Transverse colon (tissue), 4 donors: ENCODE measurements around the gene ZNF597. TPM values are rescaled to one million over a fixed set of nuclear protein-coding genes. Genes with fewer than 3 reads are reported as not detected.

Experiments
- DNase-seq: peaks from one replicate; pipeline ENCODE4 v3.0.0-alpha.2; 2019
- H3K27ac ChIP-seq, 4 donors: fragments of 200-600 bp; sonication (generic); 2 replicates each; pipeline ENCODE4 v1.5.1; 2016 to 2018; ENCODE audit warnings: inconsistent platforms in 4 of 4
- H3K27me3 ChIP-seq: fragments of 200-600 bp; sonication (generic); 2 replicates; pipeline ENCODE4 v1.5.1; 2017; ENCODE audit warnings: inconsistent platforms
- H3K36me3 ChIP-seq, 4 donors: fragments of 200-600 bp; sonication (generic); 2 replicates each; pipeline ENCODE4 v1.5.1; 2017 to 2019; ENCODE audit warnings: inconsistent platforms in 4 of 4
- H3K4me1 ChIP-seq, 4 donors: fragments of 200-600 bp; sonication (generic); 2 replicates each; pipeline ENCODE4 v1.5.1; 2017 to 2020; ENCODE audit warnings: inconsistent platforms in 4 of 4
- H3K4me3 ChIP-seq, 4 donors: fragments of 200-600 bp; sonication (generic); 1 replicate in 1 of 4; 2 replicates in 3 of 4; pipeline versions ENCODE4 v1.5.1 to v1.6.1; 2017 to 2019; ENCODE audit warnings: inconsistent platforms in 4 of 4
- H3K9me3 ChIP-seq, 2 donors: fragments of 200-600 bp; sonication (generic); 2 replicates each; pipeline ENCODE4 v1.5.1; 2017 to 2019; ENCODE audit warnings: inconsistent platforms in 2 of 2
- CTCF ChIP-seq, 5 experiments: fragments of 200-600 bp in 3 of 5; fragments of 450-650 bp in 2 of 5; sonication (generic) in 3 of 5; IDR thresholded peaks; 1 replicate in 2 of 5; 2 replicates in 3 of 5; pipeline ENCODE4 v1.5.1; 2016 to 2017; ENCODE audit warnings: antibody characterized with exemption in 5 of 5, inconsistent platforms in 3 of 5, mild to moderate bottlenecking in 2 of 5, moderate library complexity in 1 of 5
- EP300 ChIP-seq: sonication (generic); formaldehyde crosslinking; IDR thresholded peaks from one replicate; pipeline ENCODE4 v1.6.1; 2017; ENCODE audit warnings: antibody characterized with exemption, low read depth
- POLR2A ChIP-seq: fragments of 450-650 bp; IDR thresholded peaks from one replicate; pipeline ENCODE4 v1.6.1; 2016; ENCODE audit warnings: antibody characterized with exemption, mild to moderate bottlenecking, moderate library complexity
- POLR2AphosphoS5 ChIP-seq, 3 donors: sonication (generic); formaldehyde crosslinking; IDR thresholded peaks; one replicate each; pipeline ENCODE4 v1.6.1; 2016; ENCODE audit warnings: antibody characterized with exemption in 3 of 3
- WGBS, 2 donors: methylation state at CpG; one replicate each; pipeline ENCODE4 v1.1.5; 2018; ENCODE audit warnings: low coverage in 1 of 2; 5-methylcytosine and 5-hydroxymethylcytosine counted together
- in situ Hi-C, 4 donors: fragments of 200-750 bp; cut with MboI; loops; one replicate each; pipeline versions ENCODE4 v1.15.0 to v1.15.1; 2017; ENCODE audit warnings: low sequenced_read_pairs in 3 of 4, low pct_ligation_motif_present in 1 of 4, low pct_unique_long_range_greater_than_20kb in 1 of 4
- intact Hi-C: fragments of 100-400 bp; cut with DNase I; formaldehyde crosslinking; loops from one replicate; pipeline ENCODE4 v1.15.1; 2023; ENCODE audit warnings: low total_unique reads
- total RNA-seq, 4 donors: library from RNA; depleted of rRNA; stranded (reverse); fragments of >200 nt; gene quantifications; one replicate each; pipeline ENCODE4 v1.1.0, GENCODE V29; 2016

ZNF597 gene
- total RNA-seq, 4 donors from 2014 or later, result 0.37 to 2.4 (median 0.91) TPM

GRCh38 chr16:3480901-3481695 is 37.8 kb upstream of the ZNF597 start:
- H3K27ac ChIP-seq, result no peak overlapping the region
- in situ Hi-C loops, result no loop called here
- no peak overlapping the region for H3K4me3 ChIP-seq
- H3K27me3 ChIP-seq, result no peaks in the 10 kb centered on the region
- no peak for DNase-seq
- intact Hi-C loops, result no loop called here
- H3K36me3 ChIP-seq, result peaks cover 0 to 64% (median 24%) of the 10 kb centered on the region in 4 donors
- WGBS, 2 donors, result 73 to 96% methylated on average over 5 to 18 of the region's 18 CpGs
- H3K9me3 ChIP-seq, result no peaks in the 10 kb centered on the region
- H3K4me1 ChIP-seq, result peaks cover 0 to 17% (median 13%) of the 10 kb centered on the region in 4 donors
- TF ChIP-seq EP300, result no peak
- TF ChIP-seq POLR2A, result no peak
- TF ChIP-seq CTCF (IDR thresholded peaks at IDR 0.05), result no peak
- TF ChIP-seq POLR2AphosphoS5 (IDR thresholded peaks at IDR 0.05), result no peak

- no peak overlapping the region for H3K4me3 ChIP-seq
- in situ Hi-C loops (no loop called here), intact Hi-C loops (no loop called here)
- no peak overlapping the region for H3K27ac ChIP-seq
- 86% methylated on average over 12 of the region's 12 CpGs; no CpG with 5 or more reads in 1 of the 2 donors for WGBS, 2 donors
- TF ChIP-seq POLR2A (no peak), POLR2AphosphoS5 (IDR thresholded peaks at IDR 0.05) (no peak), CTCF (IDR thresholded peaks at IDR 0.05) (no peak), EP300 (no peak)
- peaks cover 0 to 51% (median 15%) of the 10 kb centered on the region in 4 donors for H3K36me3 ChIP-seq
- DNase-seq, result no peak
- H3K27me3 ChIP-seq, result no peaks in the 10 kb centered on the region
- peaks cover 0 to 31% (median 26%) of the 10 kb centered on the region in 4 donors for H3K4me1 ChIP-seq
- H3K9me3 ChIP-seq, result no peaks in the 10 kb centered on the region
These were observed 36.4 kb upstream of the ZNF597 start for GRCh38 chr16:3479654-3480216.

GRCh38 chr16:3478242-3478925 is 35.1 kb upstream of the ZNF597 start:
- no peak for TF ChIP-seq EP300
- TF ChIP-seq CTCF (IDR thresholded peaks at IDR 0.05), result no peak
- TF ChIP-seq POLR2A, result no peak
- no peak for TF ChIP-seq POLR2AphosphoS5 (IDR thresholded peaks at IDR 0.05)
- no peak overlapping the region for H3K4me3 ChIP-seq
- peak overlapping the region in 3 of 4 donors; percentile 27 to 46 (median 44) for H3K27ac ChIP-seq
- H3K27me3 ChIP-seq, result no peaks in the 10 kb centered on the region
- H3K36me3 ChIP-seq, result peaks cover 0 to 37% (median 10%) of the 10 kb centered on the region in 4 donors
- DNase-seq, result peak; percentile 54
- WGBS, 2 donors, result 48 to 80% methylated on average over 1 to 11 of the region's 11 CpGs
- H3K4me1 ChIP-seq, result peaks cover 0 to 42% (median 35%) of the 10 kb centered on the region in 4 donors
- intact Hi-C loops, result no loop called here
- H3K9me3 ChIP-seq, result no peaks in the 10 kb centered on the region
- in situ Hi-C loops, result no loop called here

GRCh38 chr16:3476409-3476808 is 33.1 kb upstream of the ZNF597 start:
- in situ Hi-C loops, result no loop called here
- H3K4me3 ChIP-seq, result no peak overlapping the region
- no peaks in the 10 kb centered on the region for H3K27me3 ChIP-seq
- TF ChIP-seq POLR2AphosphoS5 (IDR thresholded peaks at IDR 0.05), result no peak
- TF ChIP-seq CTCF (IDR thresholded peaks at IDR 0.05), result no peak
- TF ChIP-seq EP300, result no peak
- TF ChIP-seq POLR2A, result no peak
- peak overlapping the region; percentile 43 to 64 (median 61) for H3K27ac ChIP-seq
- no peaks in the 10 kb centered on the region for H3K9me3 ChIP-seq
- 82 to 94% methylated on average over 2 to 3 of the region's 3 CpGs for WGBS, 2 donors
- intact Hi-C loops, result no loop called here
- H3K4me1 ChIP-seq, result peaks cover 0 to 42% (median 35%) of the 10 kb centered on the region in 4 donors
- H3K36me3 ChIP-seq, result peaks cover 0 to 18% (median 5%) of the 10 kb centered on the region in 4 donors
- DNase-seq, result no peak
